HG02588 (cell line): ENCODE results near the gene STOM.
A peak's percentile ranks its signal among the peaks of the same experiment; 100 is the strongest.

Experiments used
- ATAC-seq: cut with Tn5 transposase; IDR thresholded peaks from one replicate; pipeline ENCODE4 v1.9.1; 2021; ENCODE audit warnings: mild to moderate bottlenecking, moderate library complexity; ENCODE audit not compliant: unreplicated experiment

STOM gene

DNA sequence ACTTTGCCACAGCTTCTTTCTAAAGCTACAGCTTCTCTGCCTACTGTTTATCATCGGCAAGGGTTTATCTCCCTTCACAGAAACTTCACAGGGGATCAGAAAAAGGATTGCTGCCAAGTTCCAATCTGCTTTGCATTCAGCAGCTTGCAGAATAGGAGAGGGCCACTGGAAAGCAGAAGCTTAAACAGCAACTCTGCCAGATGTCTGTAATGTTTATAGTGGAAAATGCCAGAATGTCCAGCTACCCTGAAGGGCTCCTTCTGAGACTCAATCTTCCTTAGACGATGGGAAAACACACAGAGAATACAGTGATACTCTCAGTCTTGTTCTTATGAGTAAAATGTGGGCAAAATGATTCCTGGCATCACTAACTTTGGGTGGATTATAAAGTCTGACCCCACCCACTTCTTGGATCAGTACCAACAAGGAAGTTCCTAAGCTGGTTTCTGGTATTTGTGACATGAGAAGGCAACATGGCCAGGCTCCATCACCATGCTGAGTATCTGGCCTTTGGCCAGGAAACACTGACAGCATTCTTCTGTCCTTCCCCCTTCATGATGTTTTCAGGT lies 19.0 kb downstream of the STOM start:
- no peak for ATAC-seq

DNA sequence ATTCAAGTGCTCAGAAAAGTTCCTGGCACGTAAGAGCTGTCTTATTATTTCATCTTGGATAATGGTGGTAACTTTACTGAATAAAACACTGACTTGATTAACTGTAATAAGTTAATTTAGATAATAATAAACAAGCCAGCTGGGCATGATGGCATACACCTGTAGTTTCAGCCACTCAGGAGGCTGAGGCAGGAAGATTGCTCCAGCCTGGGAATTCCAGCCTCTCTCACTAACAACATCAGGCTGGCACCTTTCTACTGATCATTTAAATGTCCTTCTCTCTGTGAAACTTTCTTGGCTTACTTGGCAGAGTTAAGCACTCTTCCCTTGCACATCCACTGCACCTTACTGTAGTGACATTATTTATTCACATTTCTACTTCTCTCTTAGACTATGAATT lies 20.0 kb downstream of the STOM start:
- ATAC-seq: no peak

DNA sequence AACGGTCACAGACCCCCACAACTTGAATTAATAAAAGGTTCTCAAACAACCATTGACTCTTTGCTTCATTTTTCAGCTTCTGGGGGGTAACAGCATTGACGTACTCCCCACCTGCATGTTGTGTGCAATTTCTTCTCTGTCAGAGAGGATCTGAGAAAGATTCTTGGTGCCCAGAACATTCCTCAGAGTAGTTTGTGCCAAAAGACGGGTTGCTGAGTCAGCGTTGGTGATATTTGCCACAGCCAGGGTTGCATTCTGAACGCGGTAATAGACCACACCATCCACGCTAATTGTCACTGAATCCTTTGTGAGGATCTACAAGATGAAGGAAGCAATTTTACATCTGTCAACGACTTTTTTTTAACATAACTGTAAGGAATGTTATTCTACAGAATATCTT lies 21.0 kb downstream of the STOM start:
- no peak for ATAC-seq

DNA sequence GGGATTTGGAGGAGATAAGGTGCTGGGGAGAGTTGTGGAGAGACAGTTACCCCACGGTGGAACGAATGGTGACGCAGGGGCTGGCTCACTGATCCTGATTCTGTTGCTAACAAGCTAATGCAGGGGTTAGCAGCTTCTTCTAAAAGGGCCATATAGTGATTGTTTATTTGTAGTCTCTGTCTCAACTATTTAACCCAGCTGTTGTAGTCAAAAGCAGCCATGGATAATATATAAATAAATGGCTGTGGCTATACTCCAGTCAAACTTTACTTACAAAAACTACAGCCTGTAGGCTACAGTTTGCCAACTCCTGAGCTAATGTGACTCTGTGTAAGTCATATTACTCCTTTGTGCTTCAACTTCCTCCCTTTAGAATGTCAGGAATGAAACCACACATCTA lies 21.8 kb downstream of the STOM start:
- ATAC-seq: no peak

DNA sequence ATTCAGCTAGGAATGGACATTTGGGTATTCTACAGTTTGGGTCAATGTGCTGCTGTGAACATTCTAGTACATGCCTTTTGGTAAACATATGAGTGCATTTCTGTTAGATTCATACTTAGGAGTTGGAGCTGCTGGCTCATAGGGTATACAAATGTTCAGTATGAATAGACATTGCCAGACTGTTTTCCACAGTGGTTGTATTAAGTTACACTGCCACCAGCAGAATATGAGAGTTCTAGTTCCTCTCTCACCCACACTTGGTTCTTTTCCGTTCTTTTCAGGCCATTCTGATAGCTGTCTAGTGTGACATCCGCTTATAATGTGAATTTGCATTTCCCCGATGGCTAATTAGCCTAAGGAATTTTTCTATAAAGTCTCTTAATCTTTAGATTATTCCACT lies 25.0 kb downstream of the STOM start:
- no peak for ATAC-seq

DNA sequence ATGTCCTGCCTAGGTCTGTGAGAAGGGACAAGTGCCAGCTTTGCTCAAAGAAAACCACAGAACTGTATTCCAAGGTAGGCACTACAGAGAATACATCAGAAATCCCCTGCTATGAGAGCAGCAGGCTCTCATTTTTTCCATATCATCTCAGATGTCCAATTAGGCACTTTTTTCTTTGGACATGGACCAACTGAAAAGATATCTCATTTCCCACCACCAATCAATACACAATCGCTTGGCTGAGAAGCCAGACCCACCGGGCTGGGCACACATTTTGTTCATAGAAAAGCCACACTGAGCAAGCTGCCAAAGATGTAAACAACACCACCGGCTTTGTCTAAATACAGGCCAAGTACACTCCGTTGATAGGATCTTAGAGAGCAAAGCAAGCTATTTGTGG lies 25.9 kb downstream of the STOM start:
- ATAC-seq: no peak

DNA sequence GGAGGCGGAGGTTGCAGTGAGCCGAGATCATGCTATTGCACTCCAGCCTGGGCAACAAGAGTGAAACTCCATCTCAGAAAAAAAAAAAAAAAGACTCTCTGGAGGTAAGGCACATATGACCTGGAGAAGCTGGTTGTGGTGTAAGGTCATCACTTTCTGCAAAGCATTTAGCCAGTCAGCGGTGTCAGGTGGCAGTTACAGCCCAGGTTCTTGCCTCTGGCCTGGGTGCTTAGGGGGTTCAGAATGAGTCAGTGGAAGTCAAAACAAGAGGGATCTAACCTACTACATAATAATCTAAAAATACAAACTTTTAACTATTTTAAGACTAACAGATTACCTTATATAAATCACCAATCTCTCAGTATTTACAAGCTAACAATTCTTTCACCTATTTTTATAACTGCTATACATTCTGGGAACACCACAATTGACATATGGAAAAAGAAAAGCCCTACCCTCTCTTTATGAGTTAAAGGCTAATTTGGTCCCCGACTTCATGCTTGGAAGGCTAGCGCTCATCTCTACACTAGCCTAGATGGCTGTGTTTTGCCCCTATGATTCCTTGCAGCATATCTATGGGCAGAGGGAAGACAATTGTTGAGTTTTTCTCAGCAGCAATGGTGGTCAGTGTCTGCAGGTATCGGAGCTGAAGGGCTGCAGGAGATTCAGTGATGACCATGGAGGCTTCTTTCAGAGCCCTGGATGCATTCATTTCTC lies 29.2 kb downstream of the STOM start:
- ATAC-seq: peak; percentile 82

DNA sequence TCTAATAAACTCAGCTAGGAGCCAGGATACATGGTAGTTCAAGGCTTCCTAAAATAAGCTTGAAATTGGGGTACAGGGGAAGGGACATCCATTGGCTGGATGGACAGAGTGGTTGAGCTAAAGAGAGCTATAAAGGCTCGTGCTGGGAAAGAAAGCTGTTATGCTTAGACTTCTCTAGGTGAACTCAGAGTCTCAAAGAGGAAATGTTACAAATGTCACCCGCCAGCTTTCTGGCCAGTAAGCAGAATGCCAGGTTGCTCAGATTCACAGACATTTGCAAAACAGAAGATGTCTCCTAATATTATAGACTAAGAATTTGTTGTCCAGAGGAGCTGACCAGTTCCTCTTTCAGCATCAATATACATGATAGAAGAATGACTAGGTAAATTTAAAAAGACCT lies 30.6 kb downstream of the STOM start:
- no peak for ATAC-seq

DNA sequence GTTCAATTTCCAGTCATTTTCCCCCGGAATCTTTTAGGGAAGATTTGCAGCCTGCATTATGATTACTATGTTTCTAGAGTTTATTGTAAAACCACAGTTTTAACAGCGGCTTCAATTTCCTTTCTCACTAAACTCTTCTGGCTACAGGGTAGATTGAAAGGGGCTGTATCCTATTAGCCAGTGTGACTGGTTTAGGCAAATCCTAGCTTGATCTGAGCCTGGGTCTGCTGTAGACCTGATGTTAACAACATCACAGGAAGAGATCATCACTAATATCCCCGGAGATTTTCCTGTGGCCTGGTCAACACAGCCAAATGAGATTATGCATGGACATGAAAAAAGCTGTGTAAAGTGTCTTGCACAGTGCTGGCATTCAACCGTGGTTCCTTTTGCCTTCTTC lies 33.4 kb downstream of the STOM start:
- no peak for ATAC-seq

DNA sequence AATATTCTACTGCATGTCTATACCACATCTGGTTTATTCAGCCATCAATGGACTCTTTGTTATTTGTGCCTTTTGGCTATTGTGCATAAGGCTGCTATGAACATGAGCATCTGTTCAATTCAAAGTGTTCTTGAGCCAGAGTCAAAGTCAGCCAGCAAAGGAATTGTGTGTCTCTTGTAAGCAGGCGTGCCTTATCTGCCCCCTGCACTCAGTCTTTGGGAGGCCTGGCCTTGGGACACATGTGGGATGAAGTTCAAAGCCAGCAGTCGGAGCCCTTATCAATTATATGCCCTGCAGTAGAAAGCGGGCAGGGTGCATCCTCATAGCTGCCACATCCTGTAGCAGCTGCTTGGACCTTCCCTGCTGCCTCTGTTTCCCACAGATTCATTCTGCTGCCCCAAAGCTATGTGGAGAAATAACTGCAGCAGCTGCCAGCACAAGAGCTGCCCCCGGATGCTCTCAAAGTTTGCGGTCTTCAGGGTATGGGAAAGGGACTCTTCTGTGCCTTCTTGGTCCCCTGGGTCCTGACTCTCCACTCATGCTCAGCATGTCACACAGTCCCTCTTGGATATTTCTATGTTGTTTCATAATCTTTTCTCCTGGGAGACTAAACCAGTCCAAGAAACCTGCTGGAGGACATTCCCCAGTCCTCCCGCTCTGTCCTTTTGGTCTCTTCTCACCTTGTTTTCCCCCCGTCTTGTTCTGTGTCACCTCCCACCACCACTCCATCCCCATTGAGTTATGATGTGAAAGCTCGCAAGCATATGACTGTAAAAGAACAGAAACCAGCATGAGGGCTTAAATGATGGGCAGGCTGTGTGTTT lies 35.9 kb downstream of the STOM start:
- no peak for ATAC-seq

DNA sequence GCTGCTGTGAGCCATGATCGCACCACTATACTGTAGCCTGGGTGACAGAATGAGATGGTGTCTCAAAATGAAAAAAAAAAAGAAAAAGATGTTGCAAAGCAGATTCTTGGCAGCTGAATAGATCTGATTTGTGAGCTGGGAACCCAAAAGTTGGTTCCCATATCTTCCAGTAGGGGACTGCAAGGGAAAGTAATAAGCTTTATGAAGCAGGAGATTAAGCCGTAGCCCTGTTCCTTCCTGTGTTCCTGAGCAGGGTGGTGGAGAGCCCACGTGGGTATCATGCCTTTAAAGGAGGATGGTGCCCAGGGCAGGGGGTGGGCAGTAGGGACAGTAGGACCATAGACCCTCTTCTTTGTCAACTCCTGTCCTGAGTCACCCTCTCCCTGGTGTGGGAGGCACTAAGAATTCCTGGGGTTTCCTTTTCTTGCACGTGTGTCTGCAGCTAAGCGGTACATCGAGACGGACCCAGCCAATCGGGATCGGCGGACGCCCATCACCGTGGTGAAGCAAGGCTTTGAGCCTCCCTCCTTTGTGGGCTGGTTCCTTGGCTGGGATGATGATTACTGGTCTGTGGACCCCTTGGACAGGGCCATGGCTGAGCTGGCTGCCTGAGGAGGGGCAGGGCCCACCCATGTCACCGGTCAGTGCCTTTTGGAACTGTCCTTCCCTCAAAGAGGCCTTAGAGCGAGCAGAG lies 37.9 kb downstream of the STOM start:
- ATAC-seq: no peak

DNA sequence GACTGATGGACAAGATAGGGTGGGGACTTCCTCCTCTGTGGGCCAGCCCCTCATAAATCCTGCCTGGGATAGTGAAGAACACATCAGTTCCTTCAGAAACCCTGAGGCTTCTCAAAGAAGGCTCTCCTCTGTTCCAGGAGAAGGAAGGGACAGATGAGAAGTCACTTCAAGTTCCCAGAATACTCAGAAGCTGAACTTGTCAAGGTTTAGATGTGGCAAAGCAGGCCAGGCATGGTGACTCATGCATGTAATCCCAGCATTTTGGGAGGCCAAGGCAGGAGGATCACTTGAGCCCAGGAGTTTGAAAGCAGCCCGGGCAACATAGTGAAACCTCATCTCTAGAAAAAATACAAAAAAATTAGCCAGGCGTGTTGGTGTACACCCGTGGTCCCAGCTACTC lies 38.5 kb downstream of the STOM start:
- ATAC-seq: no peak

DNA sequence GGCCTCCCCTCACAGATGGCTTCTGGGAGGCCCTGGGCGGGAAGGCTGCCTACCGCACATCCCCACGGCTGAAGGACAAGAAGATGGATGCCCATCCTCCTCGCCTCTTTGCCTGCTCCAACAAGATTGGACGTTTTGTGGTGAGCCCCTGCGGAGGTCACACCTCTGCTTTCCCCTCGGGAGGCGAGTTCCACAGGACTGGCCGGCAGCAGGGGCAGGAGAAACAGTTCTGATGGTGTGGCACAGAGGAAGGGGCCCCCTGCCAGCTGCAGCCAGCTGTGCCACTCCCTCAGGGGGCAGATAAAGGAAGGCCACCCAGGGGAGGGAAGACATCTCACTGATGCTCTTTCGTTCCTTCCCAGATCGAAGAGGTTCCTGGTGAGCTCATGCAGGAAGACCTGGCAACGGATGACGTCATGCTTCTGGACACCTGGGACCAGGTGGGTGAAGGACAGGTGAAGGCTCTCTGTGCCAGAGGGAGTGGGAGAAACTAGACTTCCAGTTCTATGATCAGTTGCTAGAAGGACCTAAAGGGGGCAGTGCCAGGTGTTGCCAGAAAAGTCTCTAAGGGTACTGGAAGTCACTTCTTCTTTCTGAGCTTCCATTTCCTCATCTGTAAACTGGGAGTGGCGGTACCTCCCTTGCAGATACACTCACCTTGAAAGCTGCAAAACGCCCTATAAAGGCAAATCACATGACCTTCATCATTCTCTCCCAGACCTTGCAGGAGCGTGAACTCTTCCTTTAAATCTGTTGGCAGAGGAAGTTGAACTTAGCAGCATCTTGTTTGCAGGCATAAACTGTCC lies 41.0 kb downstream of the STOM start:
- no peak for ATAC-seq

DNA sequence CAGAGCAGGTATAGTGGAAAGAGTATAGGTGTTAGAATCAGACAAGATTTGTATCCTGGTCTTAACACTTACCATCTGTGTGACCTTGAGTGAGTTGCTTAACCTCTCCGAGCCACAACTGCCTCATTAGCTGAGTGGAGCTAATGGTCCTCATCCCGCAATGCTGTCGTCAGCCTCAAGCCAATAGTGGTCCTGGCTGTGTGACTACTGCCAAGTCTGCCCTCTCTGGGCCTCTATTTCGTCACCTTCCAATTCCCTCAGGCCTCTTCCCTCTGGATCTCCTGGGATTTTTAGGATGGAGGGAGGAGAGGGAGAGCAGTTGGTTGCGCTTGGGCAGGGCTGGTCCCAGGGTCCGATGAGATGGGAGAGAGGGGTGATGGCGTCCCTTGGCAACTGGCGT lies 41.6 kb downstream of the STOM start:
- ATAC-seq: no peak

DNA sequence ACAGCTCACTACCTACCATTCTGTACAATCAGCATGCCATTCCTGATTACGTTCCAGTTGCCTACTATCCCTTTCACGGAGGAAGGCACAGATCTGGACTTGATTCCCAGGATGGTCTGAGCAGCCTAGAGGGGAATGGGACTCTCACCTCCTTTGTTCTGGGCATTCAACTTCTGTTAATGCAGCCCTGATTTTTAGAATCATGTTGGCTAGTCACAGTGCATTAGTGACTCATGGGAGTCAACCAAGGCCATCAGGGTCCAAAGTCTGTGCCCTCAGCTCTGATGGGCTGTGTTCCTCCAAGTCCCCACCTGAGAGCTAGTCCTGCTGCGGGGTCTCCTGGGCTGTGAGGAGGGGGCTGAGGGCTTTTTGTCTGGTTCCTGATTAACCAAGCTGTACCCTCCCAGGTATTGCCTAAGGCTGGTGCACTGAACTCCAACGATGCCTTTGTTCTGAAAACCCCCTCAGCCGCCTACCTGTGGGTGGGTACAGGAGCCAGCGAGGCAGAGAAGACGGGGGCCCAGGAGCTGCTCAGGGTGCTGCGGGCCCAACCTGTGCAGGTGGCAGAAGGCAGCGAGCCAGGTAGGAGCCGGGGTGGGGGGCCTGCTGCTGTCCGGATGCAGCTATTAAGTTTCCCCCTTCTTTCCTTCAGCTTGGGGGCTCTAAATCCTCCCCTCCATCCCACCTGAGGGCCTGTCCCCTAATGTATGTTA lies 43.0 kb downstream of the STOM start:
- ATAC-seq: no peak

DNA sequence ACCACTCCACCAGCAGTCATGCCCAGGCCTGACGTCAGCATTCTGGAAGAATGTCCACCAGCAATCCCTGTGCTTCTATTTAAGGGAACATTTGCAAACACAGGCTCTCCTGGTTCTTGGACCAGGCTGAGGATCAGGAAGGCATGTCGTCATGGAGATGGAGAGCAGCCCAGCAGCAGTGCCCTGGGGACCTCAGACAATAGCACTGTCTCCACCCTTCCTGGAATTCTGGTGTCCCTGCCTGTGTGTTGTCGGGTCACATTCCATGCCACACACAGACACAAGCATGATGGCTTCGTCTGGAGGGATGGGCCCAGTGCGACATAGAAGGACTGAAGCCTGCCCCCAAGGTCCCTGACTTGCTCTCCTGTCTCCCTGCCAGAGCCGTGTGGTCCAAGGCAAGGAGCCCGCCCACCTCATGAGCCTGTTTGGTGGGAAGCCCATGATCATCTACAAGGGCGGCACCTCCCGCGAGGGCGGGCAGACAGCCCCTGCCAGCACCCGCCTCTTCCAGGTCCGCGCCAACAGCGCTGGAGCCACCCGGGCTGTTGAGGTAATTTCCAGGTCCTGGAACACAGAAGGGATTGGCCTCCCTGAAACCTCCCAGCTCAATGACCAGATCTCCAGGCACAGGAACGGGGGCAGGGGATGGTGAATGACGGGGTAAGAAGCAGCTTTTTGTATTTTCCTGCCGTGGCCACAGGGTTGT lies 43.8 kb downstream of the STOM start:
- ATAC-seq: no peak

DNA sequence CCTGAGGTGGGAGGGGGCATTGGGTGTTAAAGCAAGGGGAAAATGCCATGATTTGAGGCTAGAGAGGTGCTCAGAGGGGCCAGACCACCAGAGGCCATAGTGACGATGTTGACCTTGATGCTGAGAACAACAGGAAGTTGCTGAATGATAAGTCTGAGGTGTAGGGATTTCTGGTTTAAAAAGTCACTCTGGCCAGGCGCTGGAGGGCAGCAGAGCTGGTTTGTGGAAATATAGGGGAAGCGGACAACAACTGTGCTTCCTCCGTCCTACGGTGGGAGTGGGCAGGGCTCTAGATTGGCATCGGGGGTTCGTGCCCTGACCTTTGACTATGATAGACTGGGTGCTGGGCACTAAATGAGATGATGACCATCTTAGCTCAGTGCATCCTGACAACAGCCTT lies 44.7 kb downstream of the STOM start:
- ATAC-seq: no peak

DNA sequence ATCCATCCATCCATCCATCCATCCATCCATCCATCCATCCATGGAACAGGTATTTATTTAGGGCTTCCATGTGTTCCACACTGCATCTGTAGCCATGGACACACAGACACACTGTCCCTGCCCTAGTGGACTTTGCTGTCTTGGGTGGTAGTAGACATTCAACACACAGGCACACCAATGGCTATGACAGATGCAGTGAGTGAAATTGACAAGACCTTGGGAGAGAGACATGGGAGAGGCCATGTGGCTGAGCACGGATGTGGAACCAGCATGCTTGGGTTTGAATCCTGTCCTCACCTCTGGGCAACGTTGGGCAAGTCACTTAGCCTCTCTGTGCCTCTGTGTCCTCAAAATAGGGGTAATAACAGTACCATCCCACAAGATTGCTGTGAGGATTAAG lies 45.3 kb downstream of the STOM start:
- no peak for ATAC-seq

DNA sequence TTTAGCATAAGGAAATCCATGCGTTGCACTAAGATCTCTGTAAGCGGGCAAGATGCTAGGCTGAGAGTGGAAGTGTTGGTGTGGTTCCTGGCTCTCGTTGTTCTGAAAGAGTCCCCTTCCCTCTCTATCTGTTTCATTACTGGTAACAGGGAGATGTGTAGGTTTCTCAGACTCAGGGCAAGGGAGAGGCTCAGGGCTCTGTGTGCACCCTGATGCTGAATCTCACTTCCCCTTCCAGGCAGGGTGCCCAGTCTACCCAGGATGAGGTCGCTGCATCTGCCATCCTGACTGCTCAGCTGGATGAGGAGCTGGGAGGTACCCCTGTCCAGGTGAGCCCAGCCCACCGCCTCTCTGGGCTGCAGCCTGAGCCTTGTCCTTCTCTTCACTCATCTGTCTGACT lies 45.7 kb downstream of the STOM start:
- ATAC-seq: no peak
